GM18861 (cell line): ENCODE results near the gene COPE.

Source experiments
- ATAC-seq: cut with Tn5 transposase; IDR thresholded peaks from one replicate; pipeline ENCODE4 v1.9.1; 2021; ENCODE audit not compliant: unreplicated experiment

Gene COPE

DNA sequence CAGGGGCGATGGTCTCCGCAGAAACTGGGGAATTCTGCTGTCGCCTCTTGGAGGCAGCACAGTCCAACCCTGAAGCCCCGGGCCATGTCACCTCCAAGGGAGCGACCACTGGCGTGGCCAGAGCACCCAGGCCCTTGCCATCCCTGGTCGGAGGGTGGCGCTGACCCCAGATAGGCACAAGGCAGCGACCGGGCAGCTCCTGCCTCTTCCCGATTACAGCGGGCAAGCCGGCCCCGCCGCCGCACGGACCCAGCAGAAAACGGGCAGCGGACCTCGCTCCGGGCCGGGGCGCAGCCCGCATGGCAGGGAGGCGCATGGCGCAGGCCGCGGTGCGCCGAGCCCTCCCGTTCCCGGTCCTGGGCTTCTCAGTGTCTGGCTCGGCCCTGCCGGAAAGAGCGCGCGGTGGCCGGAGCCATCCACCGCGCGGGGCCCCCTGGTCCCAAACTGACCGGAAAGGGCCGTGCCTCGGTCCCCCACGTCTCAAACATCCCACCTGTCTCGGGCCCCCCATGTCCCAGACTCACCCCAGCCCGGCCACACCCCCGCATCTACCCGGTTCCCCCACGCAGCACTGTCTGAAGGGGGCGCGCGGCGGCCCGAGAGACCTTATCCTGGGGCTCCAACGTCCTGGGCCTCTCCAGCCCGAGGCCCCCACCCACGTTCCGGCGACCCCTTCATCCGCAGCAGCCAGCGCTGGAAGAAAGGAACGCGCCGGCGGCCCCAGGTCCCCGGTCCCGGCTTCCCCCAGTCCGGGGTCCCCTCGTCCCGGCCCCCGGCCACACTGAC lies 24.0 kb downstream of the COPE start:
- no peak for ATAC-seq

GRCh38 chr19:18894254-18895037 lies 24.7 kb downstream of the COPE start:
- no peak for ATAC-seq

DNA sequence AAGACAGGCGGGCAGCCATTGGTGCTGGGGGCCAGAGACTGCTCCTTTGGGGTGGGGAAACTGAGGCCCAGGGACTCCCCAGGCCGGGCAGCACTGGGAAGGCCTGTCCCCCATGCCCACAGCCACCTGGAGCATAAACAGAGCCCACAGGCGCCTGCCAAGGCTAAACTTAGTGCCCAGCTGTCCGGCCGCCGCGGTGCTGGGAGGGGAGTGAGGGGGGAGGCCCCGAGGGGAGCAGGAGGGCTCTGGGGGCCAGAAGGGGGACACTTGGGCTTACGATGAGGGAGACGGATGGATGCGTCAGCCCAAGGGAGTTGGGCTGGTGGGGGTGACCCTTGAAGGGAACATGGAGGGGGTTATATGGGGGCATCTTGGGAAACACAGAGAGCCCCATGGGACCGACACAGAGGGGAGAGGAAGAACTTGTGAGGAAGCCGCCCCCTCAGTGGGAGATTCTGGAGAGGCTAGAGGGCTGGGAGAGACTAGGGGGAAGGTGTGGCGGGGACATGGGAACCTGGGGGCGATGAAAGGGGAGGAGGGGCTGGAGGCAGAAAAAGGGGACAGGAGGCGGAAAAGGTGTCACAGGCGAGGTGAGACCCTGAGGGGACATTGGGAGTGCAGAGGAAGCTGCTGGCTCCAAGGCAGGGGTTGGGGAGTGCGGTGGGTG lies 25.5 kb downstream of the COPE start:
- ATAC-seq: no peak

- no peak for ATAC-seq
Measured at GRCh38 chr19:18889949-18890745, 29.0 kb downstream of the COPE start.

DNA sequence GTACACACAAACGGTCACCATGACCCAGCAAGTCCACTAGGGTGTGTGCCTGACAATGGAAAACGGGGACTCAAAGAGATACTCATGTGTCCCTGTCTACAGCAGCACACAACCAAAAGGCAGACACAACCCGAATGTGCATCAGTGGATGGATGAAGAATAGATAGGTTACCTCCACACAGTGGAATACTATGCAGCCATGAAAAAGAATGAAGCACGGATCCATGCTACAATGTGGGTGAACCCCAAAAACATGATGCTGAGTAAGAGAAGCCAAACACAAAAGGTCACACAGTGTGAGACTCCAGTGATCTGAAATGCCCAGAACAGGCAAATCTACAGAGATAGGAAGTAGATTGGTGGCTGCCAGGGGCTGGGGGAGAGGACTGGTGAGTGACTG lies 32.2 kb downstream of the COPE start:
- ATAC-seq: no peak

GRCh38 chr19:18883526-18884304 lies 35.5 kb downstream of the COPE start:
- no peak for ATAC-seq

DNA sequence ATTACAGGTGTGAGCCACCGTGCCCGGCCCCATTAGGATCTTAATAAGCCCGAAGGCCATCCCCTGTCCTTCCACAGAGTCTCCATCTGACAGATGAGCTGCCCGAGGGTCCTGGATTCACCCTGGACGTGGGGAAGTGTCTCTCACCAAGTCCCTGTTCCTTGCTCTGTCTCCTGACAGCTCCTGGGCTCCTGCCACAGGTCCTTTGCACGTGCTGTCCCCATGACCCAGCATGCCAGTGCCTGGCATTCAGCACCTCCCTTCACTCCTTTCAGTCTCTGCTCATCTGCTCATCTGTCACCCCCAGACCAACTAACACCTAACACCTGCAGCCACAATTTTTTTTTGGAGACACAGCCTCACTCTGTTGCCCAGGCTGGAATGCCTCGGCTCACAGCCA lies 37.7 kb downstream of the COPE start:
- ATAC-seq: no peak

GRCh38 chr19:18879579-18880373 lies 39.4 kb downstream of the COPE start:
- no peak for ATAC-seq

DNA sequence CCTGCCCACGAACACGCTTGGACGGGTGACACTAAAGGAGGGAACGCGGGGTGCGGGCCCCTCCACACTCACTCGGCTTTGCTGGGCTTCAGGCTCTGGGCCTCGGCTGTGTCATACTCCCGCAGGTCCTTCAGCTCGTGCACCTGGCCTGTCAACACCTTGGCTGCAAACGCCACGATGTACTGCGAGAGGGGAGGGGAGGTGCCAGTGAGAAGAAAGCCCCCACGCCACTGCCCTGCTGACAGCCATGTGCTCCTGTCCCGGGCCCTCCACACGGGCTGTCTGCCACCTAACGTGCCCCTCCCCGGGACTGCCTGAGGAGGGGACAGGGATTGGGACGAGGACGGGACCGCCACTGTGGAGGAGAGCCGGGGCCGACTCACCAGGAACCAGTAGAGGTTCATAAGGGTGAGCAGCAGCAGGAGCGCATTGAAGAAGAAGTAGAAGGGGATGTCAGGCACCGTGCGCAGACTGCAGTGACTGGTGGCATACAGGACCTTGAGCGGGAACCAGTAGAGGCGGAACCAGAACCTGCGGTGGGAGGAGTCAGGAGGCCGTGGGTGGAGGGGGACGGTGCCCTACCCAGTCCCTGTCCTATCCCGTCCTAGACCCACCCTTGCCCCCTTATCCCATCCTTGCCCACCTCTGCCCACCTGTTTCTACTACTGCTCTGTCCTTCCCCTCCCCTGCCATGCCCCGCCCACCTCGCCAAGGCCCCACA lies 40.2 kb downstream of the COPE start:
- ATAC-seq: no peak

- ATAC-seq: no peak
Measured at GRCh38 chr19:18878058-18878797, 41.0 kb downstream of the COPE start.

GRCh38 chr19:18876865-18877264 lies 42.3 kb downstream of the COPE start:
- ATAC-seq: no peak

GRCh38 chr19:18875726-18876125 lies 43.5 kb downstream of the COPE start:
- no peak for ATAC-seq

DNA sequence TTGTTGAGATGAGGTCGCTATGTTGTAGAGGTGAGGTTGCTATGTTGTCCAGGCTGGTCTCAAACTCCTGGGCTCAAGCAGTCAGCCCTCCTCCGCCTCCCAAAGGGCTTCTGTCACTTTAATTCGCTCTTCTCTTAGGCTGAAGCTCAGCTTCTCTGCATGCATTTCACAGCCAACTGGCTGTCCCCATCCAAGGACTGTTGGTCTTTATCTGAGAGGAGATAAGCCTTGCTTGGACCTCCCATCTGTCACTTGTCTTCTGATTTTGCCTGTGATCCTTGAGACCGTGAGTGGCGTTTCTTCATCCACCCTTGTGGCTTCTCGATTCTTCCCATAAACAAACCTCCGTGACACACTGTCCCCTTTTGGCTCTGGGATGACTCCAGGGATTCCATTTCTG lies 47.6 kb downstream of the COPE start:
- ATAC-seq: no peak

DNA sequence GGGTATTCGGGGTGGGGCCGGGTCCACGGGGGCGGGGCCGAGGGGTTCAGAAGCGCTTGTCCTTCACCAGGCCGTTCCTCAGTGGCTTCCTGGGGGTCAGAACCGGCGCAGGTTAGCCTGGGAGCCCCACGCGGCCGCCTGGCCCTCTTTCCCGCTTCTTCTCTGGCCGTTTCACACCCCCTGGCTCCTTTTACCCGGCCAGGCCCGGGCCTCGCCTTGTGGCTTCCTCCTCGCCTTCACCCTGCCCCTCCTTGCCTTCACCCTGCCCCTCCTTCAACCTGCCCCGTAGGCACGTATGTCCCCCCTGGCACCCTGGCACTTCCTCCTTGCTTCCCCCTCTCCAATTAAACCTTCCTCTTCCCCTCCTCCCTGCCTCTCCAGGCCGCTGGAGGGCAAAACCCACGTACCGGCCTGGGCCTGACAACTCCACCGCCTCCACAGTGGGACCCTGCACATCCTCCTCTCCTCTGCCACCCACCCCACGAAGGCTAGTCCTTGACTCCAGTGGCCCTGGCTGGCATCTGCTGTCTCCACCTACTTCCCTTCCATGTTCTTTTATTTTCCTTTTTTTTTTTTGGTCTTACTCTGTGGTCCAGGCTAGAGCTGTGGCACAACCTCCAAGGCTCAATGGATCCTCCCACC lies 48.5 kb downstream of the COPE start:
- no peak for ATAC-seq

GRCh38 chr19:18869781-18870530 lies 49.2 kb downstream of the COPE start:
- no peak for ATAC-seq

GRCh38 chr19:18869023-18869618 lies 50.1 kb downstream of the COPE start:
- ATAC-seq: no peak
